Keratinocyte (primary cell): Measurements from ENCODE around the gene ONECUT2. TPM values are rescaled to one million over a fixed set of nuclear protein-coding genes. Genes with fewer than 3 reads are reported as not detected.

Experiments used
- DNase-seq: peaks from one replicate; pipeline ENCODE4 v3.0.0-alpha.2; 2011; ENCODE audit warnings: low read depth, missing footprints, low spot score
- FAIRE-seq: peaks from 2 replicates; lab custom pipeline; 2011; peaks lifted over from hg19 to GRCh38; lab: Jason Lieb, UNC
- H2AFZ ChIP-seq: 2 replicates; pipeline ENCODE4 v1.6.0; 2012; ENCODE audit warnings: low read length, control low read depth, inconsistent platforms; ENCODE audit not compliant: control insufficient read depth
- H3K27ac ChIP-seq: 2 replicates; pipeline ENCODE4 v1.5.1; 2011; ENCODE audit warnings: low read length; ENCODE audit not compliant: control insufficient read depth, insufficient read depth
- H3K27me3 ChIP-seq: 3 replicates; pipeline ENCODE4 v1.6.0; 2011; ENCODE audit warnings: low read length; ENCODE audit not compliant: control insufficient read depth, insufficient read depth; ENCODE audit errors: extremely low read depth
- H3K36me3 ChIP-seq, 2 experiments: 2 replicates in 1 of 2; 3 replicates in 1 of 2; pipeline ENCODE4 v1.5.1; 2011; ENCODE audit warnings: low read length in 2 of 2, mild to moderate bottlenecking in 1 of 2; ENCODE audit not compliant: control insufficient read depth in 2 of 2, insufficient read depth in 2 of 2; ENCODE audit errors: extremely low read depth in 1 of 2
- H3K4me1 ChIP-seq: 3 replicates; pipeline ENCODE4 v1.5.1; 2011; ENCODE audit warnings: low read length; ENCODE audit not compliant: control insufficient read depth, insufficient read depth; ENCODE audit errors: extremely low read depth
- H3K4me2 ChIP-seq: 3 replicates; pipeline ENCODE4 v1.6.0; 2011; ENCODE audit warnings: low read depth, low read length; ENCODE audit not compliant: control insufficient read depth, insufficient read depth; ENCODE audit errors: extremely low read depth
- H3K4me3 ChIP-seq, 3 experiments: fragments of 200-600 bp in 1 of 3; sonication (generic) in 1 of 3; 2 replicates in 2 of 3; 3 replicates in 1 of 3; pipeline ENCODE4 v1.5.1; 2011 to 2016; ENCODE audit warnings: low read length in 3 of 3, mild to moderate bottlenecking in 3 of 3, control low read depth in 2 of 3, inconsistent platforms in 1 of 3, low read depth in 1 of 3, mixed read lengths in 1 of 3, mixed run types in 1 of 3, moderate library complexity in 1 of 3; ENCODE audit not compliant: control insufficient read depth in 2 of 3, insufficient read depth in 2 of 3; ENCODE audit errors: extremely low read depth in 1 of 3
- H3K79me2 ChIP-seq: 2 replicates; pipeline ENCODE4 v1.6.0; 2012; ENCODE audit warnings: low read length; ENCODE audit not compliant: control insufficient read depth, insufficient read depth
- H3K9ac ChIP-seq: 3 replicates; pipeline ENCODE4 v1.6.0; 2011; ENCODE audit warnings: low read length; ENCODE audit not compliant: control insufficient read depth, insufficient read depth; ENCODE audit errors: extremely low read depth
- H3K9me1 ChIP-seq: 3 replicates; pipeline ENCODE4 v1.6.0; 2011; ENCODE audit warnings: low read length; ENCODE audit not compliant: control insufficient read depth, insufficient read depth; ENCODE audit errors: extremely low read depth
- H3K9me3 ChIP-seq: 2 replicates; pipeline ENCODE4 v1.5.1; 2012; ENCODE audit warnings: low read depth, low read length; ENCODE audit not compliant: control insufficient read depth
- H4K20me1 ChIP-seq: 3 replicates; pipeline ENCODE4 v1.6.0; 2011; ENCODE audit warnings: low read length; ENCODE audit not compliant: control insufficient read depth, insufficient read depth; ENCODE audit errors: extremely low read depth
- EZH2 ChIP-seq: IDR thresholded peaks from one replicate; pipeline ENCODE4 v1.6.1; 2012; ENCODE audit warnings: inconsistent platforms, mild to moderate bottlenecking, low read length, moderate library complexity
- dilution Hi-C: fragments of 300-500 bp; cut with MboI; formaldehyde crosslinking; loops from one replicate; pipeline ENCODE4 v1.7.0; 2020; ENCODE audit warnings: low sequenced_read_pairs; ENCODE audit not compliant: extremely low pct_ligation_motif_present
- polyA plus RNA-seq, 5 experiments: library from polyadenylated mRNA; depleted of rRNA in 3 of 5; stranded (reverse) in 3 of 5; stranded (forward) in 1 of 5; unstranded in 1 of 5; fragments of >200 nt; gene quantifications; 1 replicate in 1 of 5; 2 replicates in 3 of 5; 3 replicates in 1 of 5; pipeline versions ENCODE4 v1.2.1 to v1.2.3, GENCODE V29; 2011 to 2012; ENCODE audit warnings: missing spikeins in 2 of 5, low read depth in 1 of 5, low replicate concordance in 1 of 5
- TF ChIP-seq, protein P1 (sequence below), 3 experiments: IDR thresholded peaks in 1 of 3; conservative IDR thresholded peaks in 1 of 3; optimal IDR thresholded peaks in 1 of 3; 2 replicates in 2 of 3; 3 replicates in 1 of 3; pipeline versions ENCODE3 to v1.5.1; 2011; ENCODE audit warnings: low read length in 3 of 3, mild to moderate bottlenecking in 3 of 3, moderate library complexity in 2 of 3, control low read depth in 1 of 3, inconsistent platforms in 1 of 3; ENCODE audit not compliant: insufficient read depth in 2 of 3; ENCODE audit errors: extremely low read depth in 1 of 3

Gene ONECUT2
- polyA plus RNA-seq, 1 donor (not counting 4 experiments of a cell fraction or from before 2014, with no cell fraction given): 0.01 TPM

GRCh38 chr18:57445488-57446319 is 10.5 kb downstream of the ONECUT2 start:
- H2AFZ ChIP-seq: no peak overlapping the region
- no peaks in the 10 kb centered on the region for H4K20me1 ChIP-seq
- FAIRE-seq (no peak), DNase-seq (no peak)
- H3K4me2 ChIP-seq: no peak overlapping the region
- no peaks in the 10 kb centered on the region for H3K4me1 ChIP-seq
- H3K9me1 ChIP-seq: no peaks in the 10 kb centered on the region
- dilution Hi-C loops: no loop called here
- H3K9me3 ChIP-seq: no peaks in the 10 kb centered on the region
- H3K36me3 ChIP-seq: no peaks in the 10 kb centered on the region
- H3K4me3 ChIP-seq: no peak overlapping the region
- no peaks in the 10 kb centered on the region for H3K79me2 ChIP-seq
- H3K9ac ChIP-seq: no peak overlapping the region
- peaks cover 43% of the 10 kb centered on the region for H3K27me3 ChIP-seq
- no peak overlapping the region for H3K27ac ChIP-seq
- no peak for TF ChIP-seq EZH2
- TF ChIP-seq, protein P1, sequence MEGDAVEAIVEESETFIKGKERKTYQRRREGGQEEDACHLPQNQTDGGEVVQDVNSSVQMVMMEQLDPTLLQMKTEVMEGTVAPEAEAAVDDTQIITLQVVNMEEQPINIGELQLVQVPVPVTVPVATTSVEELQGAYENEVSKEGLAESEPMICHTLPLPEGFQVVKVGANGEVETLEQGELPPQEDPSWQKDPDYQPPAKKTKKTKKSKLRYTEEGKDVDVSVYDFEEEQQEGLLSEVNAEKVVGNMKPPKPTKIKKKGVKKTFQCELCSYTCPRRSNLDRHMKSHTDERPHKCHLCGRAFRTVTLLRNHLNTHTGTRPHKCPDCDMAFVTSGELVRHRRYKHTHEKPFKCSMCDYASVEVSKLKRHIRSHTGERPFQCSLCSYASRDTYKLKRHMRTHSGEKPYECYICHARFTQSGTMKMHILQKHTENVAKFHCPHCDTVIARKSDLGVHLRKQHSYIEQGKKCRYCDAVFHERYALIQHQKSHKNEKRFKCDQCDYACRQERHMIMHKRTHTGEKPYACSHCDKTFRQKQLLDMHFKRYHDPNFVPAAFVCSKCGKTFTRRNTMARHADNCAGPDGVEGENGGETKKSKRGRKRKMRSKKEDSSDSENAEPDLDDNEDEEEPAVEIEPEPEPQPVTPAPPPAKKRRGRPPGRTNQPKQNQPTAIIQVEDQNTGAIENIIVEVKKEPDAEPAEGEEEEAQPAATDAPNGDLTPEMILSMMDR (optimal IDR thresholded peaks at IDR 0.05 in 1 of 3, IDR thresholded peaks at IDR 0.05 in 1 of 3, conservative IDR thresholded peaks at IDR 0.05 in 1 of 3; ENCODE audit: extremely low read depth in 1 of 3, insufficient read depth in 2 of 3, low read length in 3 of 3): no peak

DNA sequence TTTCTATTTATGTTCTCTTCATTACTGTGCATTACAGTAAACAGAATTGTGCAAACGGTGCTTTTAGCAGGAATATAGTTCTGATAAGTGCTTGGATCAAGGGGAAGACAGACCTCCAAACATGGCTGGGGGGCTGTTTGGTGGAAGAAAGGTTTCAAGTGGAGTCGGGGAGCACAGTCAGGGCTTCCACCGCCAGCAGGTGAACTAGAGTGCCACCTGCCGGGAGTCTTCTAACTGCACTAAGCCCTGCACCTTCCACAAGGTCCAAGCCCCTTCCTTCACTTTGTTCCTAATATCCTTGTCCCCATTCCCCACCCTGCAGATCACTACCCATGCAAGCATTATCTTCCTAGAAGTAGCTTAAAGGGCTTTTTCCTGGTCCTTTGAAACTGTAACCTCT is 11.1 kb downstream of the ONECUT2 start:
- H3K27me3 ChIP-seq: peaks cover 37% of the 10 kb centered on the region
- H3K4me1 ChIP-seq: no peaks in the 10 kb centered on the region
- FAIRE-seq: no peak
- no peak overlapping the region for H3K27ac ChIP-seq
- DNase-seq: no peak
- H3K9me3 ChIP-seq: no peaks in the 10 kb centered on the region
- H3K4me2 ChIP-seq: no peak overlapping the region
- dilution Hi-C loops: no loop called here
- TF ChIP-seq, protein P1 (optimal IDR thresholded peaks at IDR 0.05 in 1 of 3, IDR thresholded peaks at IDR 0.05 in 1 of 3, conservative IDR thresholded peaks at IDR 0.05 in 1 of 3; ENCODE audit: extremely low read depth in 1 of 3, insufficient read depth in 2 of 3, low read length in 3 of 3): peak; percentile 60 to 91 (median 84)
- no peak for TF ChIP-seq EZH2
- H4K20me1 ChIP-seq: no peaks in the 10 kb centered on the region
- no peaks in the 10 kb centered on the region for H3K36me3 ChIP-seq
- no peaks in the 10 kb centered on the region for H3K9me1 ChIP-seq
- no peak overlapping the region for H3K4me3 ChIP-seq
- no peaks in the 10 kb centered on the region for H3K79me2 ChIP-seq
- H3K9ac ChIP-seq: no peak overlapping the region
- H2AFZ ChIP-seq: no peak overlapping the region
